Thoracic aorta (tissue), 2 donors: ENCODE measurements around the gene SPAG17. TPM values are rescaled to one million over a fixed set of nuclear protein-coding genes. Genes with fewer than 3 reads are reported as not detected.
A peak's percentile ranks its signal among the peaks of the same experiment; 100 is the strongest.

Experiments used
- ATAC-seq: fragments of 150-250 bp; one replicate; pipeline ENCODE4 v1.8.0; 2017; ENCODE audit warnings: low read depth; ENCODE audit not compliant: insufficient number of reproducible peaks, low FRiP score
- DNase-seq: peaks from one replicate; pipeline ENCODE4 v3.0.0-alpha.2; 2020; ENCODE audit warnings: low spot score
- H3K27ac ChIP-seq, 2 donors: fragments of 200-600 bp; sonication (generic); 1 replicate in 1 of 2; 2 replicates in 1 of 2; pipeline ENCODE4 v1.5.1; 2016; ENCODE audit warnings: mild to moderate bottlenecking in 2 of 2, moderate library complexity in 2 of 2
- H3K27me3 ChIP-seq: fragments of 200-600 bp; sonication (generic); replicated peaks from 2 replicates; pipeline ENCODE4 v1.6.0; 2016; ENCODE audit warnings: mild to moderate bottlenecking; ENCODE audit not compliant: insufficient read depth
- H3K36me3 ChIP-seq: fragments of 200-600 bp; sonication (generic); one replicate; pipeline ENCODE4 v1.5.1; 2016
- H3K4me1 ChIP-seq, 2 donors: fragments of 200-600 bp; sonication (generic); 1 replicate in 1 of 2; 2 replicates in 1 of 2; pipeline versions ENCODE4 v1.5.1 to v1.6.0; 2016; ENCODE audit warnings: low read depth in 2 of 2, mild to moderate bottlenecking in 1 of 2; ENCODE audit not compliant: control insufficient read depth in 1 of 2
- H3K4me3 ChIP-seq: fragments of 200-600 bp; sonication (generic); 2 replicates; pipeline ENCODE4 v1.5.1; 2016; ENCODE audit warnings: mild to moderate bottlenecking
- H3K9me3 ChIP-seq: fragments of 200-600 bp; sonication (generic); 2 replicates; pipeline ENCODE4 v1.5.1; 2016
- CTCF ChIP-seq: fragments of 200-600 bp; sonication (generic); IDR thresholded peaks from one replicate; pipeline ENCODE4 v1.5.1; 2019; ENCODE audit warnings: antibody characterized with exemption
- total RNA-seq, 2 donors: library from RNA; depleted of rRNA; stranded (reverse); fragments of >200 nt; gene quantifications; one replicate each; pipeline versions ENCODE4 v1.1.0 to v1.2.3, GENCODE V29; 2016

The SPAG17 gene
- not detected for total RNA-seq

- DNase-seq = no peak
Measured at GRCh38 chr1:118185084-118185832, at the start of gene SPAG17. SPAG17 (minus strand) TSS chr1:118185228; CDS start chr1:118185157, 71 bp downstream.

GRCh38 chr1:118225471-118225870 lies 40.4 kb upstream of the SPAG17 start:
- H3K36me3 ChIP-seq = no peaks in the 10 kb centered on the region
- no peaks in the 10 kb centered on the region for H3K27me3 ChIP-seq
- ATAC-seq = no peak
- no peak overlapping the region for H3K27ac ChIP-seq
- no peaks in the 10 kb centered on the region for H3K4me1 ChIP-seq
- DNase-seq = no peak
- TF ChIP-seq CTCF = no peak
- H3K9me3 ChIP-seq = no peaks in the 10 kb centered on the region
- no peak overlapping the region for H3K4me3 ChIP-seq

More at GRCh38 chr1:118185084-118185832, at the start of gene SPAG17:
- Histone ChIP-seq H3K27me3 (no peaks in the 10 kb centered on the region), H3K36me3 (no peaks in the 10 kb centered on the region), H3K4me1 (no peaks in the 10 kb centered on the region), H3K9me3 (no peaks in the 10 kb centered on the region), H3K27ac (no peak within 1 kb of the TSS), H3K4me3 (peak within 1 kb of the TSS; percentile 52)
- TF ChIP-seq CTCF = no peak
- ATAC-seq = no peak

GRCh38 chr1:118223426-118223825 lies 38.4 kb upstream of the SPAG17 start:
- no peak for TF ChIP-seq CTCF
- H3K36me3 ChIP-seq = no peaks in the 10 kb centered on the region
- no peaks in the 10 kb centered on the region for H3K9me3 ChIP-seq
- H3K4me1 ChIP-seq = no peaks in the 10 kb centered on the region
- H3K27ac ChIP-seq = no peak overlapping the region
- no peak overlapping the region for H3K4me3 ChIP-seq
- DNase-seq = no peak
- no peaks in the 10 kb centered on the region for H3K27me3 ChIP-seq
- no peak for ATAC-seq

- no peak overlapping the region for H3K27ac ChIP-seq
- TF ChIP-seq CTCF = no peak
- no peaks in the 10 kb centered on the region for H3K36me3 ChIP-seq
- ATAC-seq (no peak), DNase-seq (no peak)
- H3K4me1 ChIP-seq = no peaks in the 10 kb centered on the region
- no peak overlapping the region for H3K4me3 ChIP-seq
- H3K9me3 ChIP-seq = no peaks in the 10 kb centered on the region
- H3K27me3 ChIP-seq = no peaks in the 10 kb centered on the region
Measured at GRCh38 chr1:118219438-118219837, 34.4 kb upstream of the SPAG17 start.

GRCh38 chr1:118217141-118217838 lies 32.3 kb upstream of the SPAG17 start:
- ATAC-seq (no peak), DNase-seq (no peak)
- Histone ChIP-seq H3K27me3 (no peaks in the 10 kb centered on the region), H3K4me3 (no peak overlapping the region), H3K9me3 (no peaks in the 10 kb centered on the region), H3K4me1 (no peaks in the 10 kb centered on the region), H3K27ac (no peak overlapping the region), H3K36me3 (no peaks in the 10 kb centered on the region)
- TF ChIP-seq CTCF = no peak
